A549 (cell line): ENCODE data around the gene AFDN. TPM values are rescaled to one million over a fixed set of nuclear protein-coding genes. Genes with fewer than 3 reads are reported as not detected.

ENCODE experiments used
- ATAC-seq, 2 experiments: fragments of 200-7000 bp in 1 of 2; fragments of >200 bp in 1 of 2; cut with Nextera tagmentation in 1 of 2; cut with Tn5 transposase in 1 of 2; 3 replicates each; pipeline versions ENCODE4 v1.8.0 to v1.9.1; 2018 to 2020; ENCODE audit warnings: mild to moderate bottlenecking in 1 of 2, moderate library complexity in 1 of 2
- CTCF ChIA-PET: fragments of 300-600 bp; sonication (Branson Sonifier 250); formaldehyde crosslinking; extraction: SDS; loops from one replicate; lab custom pipeline; 2021; ENCODE audit warnings: antibody characterized with exemption, inconsistent platforms; lab: Yijun Ruan, JAX
- POLR2A ChIA-PET: fragments of 350-600 bp; formaldehyde crosslinking; extraction: SDS; loops from one replicate; lab custom pipeline; 2021; ENCODE audit warnings: antibody characterized with exemption, inconsistent platforms; lab: Yijun Ruan, JAX
- DNase-seq, 2 experiments: peaks; one replicate each; pipeline versions ENCODE4 v3.0.0 to v3.0.0-alpha.2; 2011 to 2016; ENCODE audit warnings: low read depth in 1 of 2, low spot score in 1 of 2
- FAIRE-seq: peaks from 2 replicates; lab custom pipeline; 2011; peaks lifted over from hg19 to GRCh38; lab: Jason Lieb, UNC
- H3K27ac ChIP-seq, 2 experiments: fragments of >200 bp; sonication (Bioruptor Twin); formaldehyde crosslinking; 3 replicates each; pipeline ENCODE4 v1.5.1; 2016 to 2017
- H3K4me1 ChIP-seq: fragments of >200 bp; sonication (Bioruptor Twin); formaldehyde crosslinking; 3 replicates; pipeline ENCODE4 v1.6.1; 2016
- H3K4me2 ChIP-seq: fragments of >200 bp; sonication (Bioruptor Twin); formaldehyde crosslinking; 3 replicates; pipeline ENCODE4 v1.6.1; 2016
- H3K4me3 ChIP-seq: fragments of >200 bp; sonication (Bioruptor Twin); formaldehyde crosslinking; 3 replicates; pipeline ENCODE4 v1.5.1; 2016
- H3K9me3 ChIP-seq: fragments of >200 bp; sonication (Bioruptor Twin); formaldehyde crosslinking; 3 replicates; pipeline ENCODE4 v1.6.1; 2016
- CBX2 ChIP-seq: fragments of 200-600 bp; sonication (generic); IDR thresholded peaks from 2 replicates; pipeline ENCODE4 v1.6.1; 2016; ENCODE audit warnings: low read depth, mild to moderate bottlenecking, borderline replicate concordance
- CBX8 ChIP-seq: fragments of 200-600 bp; sonication (generic); IDR thresholded peaks from 2 replicates; pipeline ENCODE4 v1.6.1; 2016
- CHD2 ChIP-seq: fragments of 150-350 bp; IDR thresholded peaks from 2 replicates; pipeline ENCODE4 v1.6.1; 2014; ENCODE audit warnings: low read length; ENCODE audit not compliant: partially characterized antibody
- FOSB ChIP-seq: fragments of 250-450 bp; sonication (Bioruptor Pico); IDR thresholded peaks from 2 replicates; pipeline ENCODE4 v1.5.0; 2020; ENCODE audit warnings: mild to moderate bottlenecking, moderate library complexity
- GATA3 ChIP-seq: IDR thresholded peaks from 2 replicates; pipeline ENCODE4 v1.6.1; 2012; ENCODE audit warnings: borderline replicate concordance
- HOXA7 ChIP-seq: fragments of 250-450 bp; sonication (Bioruptor Pico); IDR thresholded peaks from 2 replicates; pipeline ENCODE4 v1.5.0; 2020; ENCODE audit warnings: mild to moderate bottlenecking, moderate library complexity
- HOXB13 ChIP-seq: fragments of 250-450 bp; sonication (Bioruptor Pico); IDR thresholded peaks from 2 replicates; pipeline ENCODE4 v1.5.0; 2020; ENCODE audit warnings: low read depth, mild to moderate bottlenecking, moderate library complexity
- HOXB5 ChIP-seq: fragments of 250-450 bp; sonication (Bioruptor Pico); IDR thresholded peaks from 2 replicates; pipeline ENCODE4 v1.5.0; 2020; ENCODE audit warnings: mild to moderate bottlenecking, moderate library complexity
- JUNB ChIP-seq: fragments of >200 bp; sonication (Bioruptor Twin); formaldehyde crosslinking; IDR thresholded peaks from 2 replicates; pipeline ENCODE4 v1.6.1; 2016
- KDM1A ChIP-seq: fragments of 200-600 bp; sonication (generic); IDR thresholded peaks from 2 replicates; pipeline ENCODE4 v1.6.1; 2016; ENCODE audit warnings: low read depth, mild to moderate bottlenecking
- KDM5A ChIP-seq: fragments of 200-600 bp; sonication (generic); IDR thresholded peaks from 2 replicates; pipeline ENCODE4 v1.6.1; 2016; ENCODE audit warnings: antibody characterized with exemption, mild to moderate bottlenecking
- MAFK ChIP-seq: fragments of 450-650 bp; IDR thresholded peaks from 2 replicates; pipeline ENCODE4 v1.6.1; 2014; ENCODE audit not compliant: partially characterized antibody
- NFE2L2 ChIP-seq: fragments of 150-350 bp; conservative IDR thresholded peaks from 2 replicates; pipeline ENCODE4 v1.6.1; 2014; ENCODE audit warnings: low read length
- NPAS2 ChIP-seq: fragments of 250-450 bp; sonication (Bioruptor Pico); IDR thresholded peaks from 2 replicates; pipeline ENCODE4 v1.8.0; 2022; ENCODE audit warnings: mild to moderate bottlenecking, moderate library complexity, borderline replicate concordance
- NR3C1 ChIP-seq: fragments of >200 bp; sonication (Bioruptor Twin); formaldehyde crosslinking; IDR thresholded peaks from 3 replicates; pipeline ENCODE4 v1.6.1; 2017
- POLR2A ChIP-seq: IDR thresholded peaks from 2 replicates; pipeline ENCODE4 v1.6.1; 2012; ENCODE audit warnings: mild to moderate bottlenecking, low read length
- POLR2AphosphoS2 ChIP-seq: conservative IDR thresholded peaks from 2 replicates; pipeline ENCODE4 v1.6.1; 2012; ENCODE audit warnings: low read length, improper control_type of control experiment, inconsistent platforms
- RARB ChIP-seq: fragments of 250-450 bp; sonication (Bioruptor Pico); IDR thresholded peaks from 2 replicates; pipeline ENCODE4 v1.8.0; 2021; ENCODE audit warnings: mild to moderate bottlenecking, moderate library complexity
- RCOR1 ChIP-seq: fragments of 150-350 bp; IDR thresholded peaks from 2 replicates; pipeline ENCODE4 v1.6.1; 2014; ENCODE audit warnings: antibody characterized with exemption, low read length, low read depth
- RNF2 ChIP-seq: fragments of 200-600 bp; sonication (generic); IDR thresholded peaks from 2 replicates; pipeline ENCODE4 v1.6.1; 2016; ENCODE audit warnings: low read depth, mild to moderate bottlenecking, antibody characterized with exemption, moderate library complexity, borderline replicate concordance
- TFCP2L1 ChIP-seq: fragments of 250-450 bp; sonication (Bioruptor Pico); IDR thresholded peaks from 2 replicates; pipeline ENCODE4 v1.5.0; 2021; ENCODE audit warnings: mild to moderate bottlenecking
- ZC3H11A ChIP-seq: fragments of 450-650 bp; IDR thresholded peaks from 2 replicates; pipeline ENCODE4 v1.6.1; 2014; ENCODE audit warnings: antibody characterized with exemption, mild to moderate bottlenecking
- ZSCAN20 ChIP-seq: fragments of 250-450 bp; sonication (Bioruptor Pico); IDR thresholded peaks from 2 replicates; pipeline ENCODE4 v1.8.0; 2022; ENCODE audit warnings: mild to moderate bottlenecking, moderate library complexity
- WGBS: methylation state at CpG from one replicate; pipeline ENCODE4 v1.1.6; 2017; ENCODE audit errors: missing lambda C conversion rate; 5-methylcytosine and 5-hydroxymethylcytosine counted together
- polyA plus RNA-seq, 4 experiments: library from polyadenylated mRNA; depleted of rRNA in 3 of 4; stranded (reverse); fragments of >200 nt; fragmentation: RNase III in 1 of 4; extraction: RNeasy Plus Mini Kit Qiagen cat#74134 plus additional on column Dnase treatment in 1 of 4; gene quantifications; 2 replicates in 3 of 4; 3 replicates in 1 of 4; pipeline ENCODE4 v1.2.3, GENCODE V29; 2011 to 2017
- TF ChIP-seq, protein P1 (sequence below): fragments of 250-450 bp; sonication (Bioruptor Pico); IDR thresholded peaks from 2 replicates; pipeline ENCODE4 v1.5.0; 2021; ENCODE audit warnings: mild to moderate bottlenecking, moderate library complexity, borderline replicate concordance
- TF ChIP-seq, protein P2 (sequence below): IDR thresholded peaks from 2 replicates; pipeline ENCODE4 v1.6.1; 2012; ENCODE audit warnings: low read depth, borderline replicate concordance
- TF ChIP-seq, protein P3 (sequence below): fragments of 450-650 bp; IDR thresholded peaks from 2 replicates; pipeline ENCODE4 v1.6.1; 2014; ENCODE audit warnings: antibody characterized with exemption
- TF ChIP-seq, protein P4 (sequence below): fragments of >200 bp; sonication (Bioruptor Twin); formaldehyde crosslinking; IDR thresholded peaks from 2 replicates; pipeline ENCODE4 v1.6.1; 2016

AFDN gene
- polyA plus RNA-seq, 2 of the 4 experiments (the other 2 are of a cell fraction) = 17.5 to 40.8 TPM

DNA sequence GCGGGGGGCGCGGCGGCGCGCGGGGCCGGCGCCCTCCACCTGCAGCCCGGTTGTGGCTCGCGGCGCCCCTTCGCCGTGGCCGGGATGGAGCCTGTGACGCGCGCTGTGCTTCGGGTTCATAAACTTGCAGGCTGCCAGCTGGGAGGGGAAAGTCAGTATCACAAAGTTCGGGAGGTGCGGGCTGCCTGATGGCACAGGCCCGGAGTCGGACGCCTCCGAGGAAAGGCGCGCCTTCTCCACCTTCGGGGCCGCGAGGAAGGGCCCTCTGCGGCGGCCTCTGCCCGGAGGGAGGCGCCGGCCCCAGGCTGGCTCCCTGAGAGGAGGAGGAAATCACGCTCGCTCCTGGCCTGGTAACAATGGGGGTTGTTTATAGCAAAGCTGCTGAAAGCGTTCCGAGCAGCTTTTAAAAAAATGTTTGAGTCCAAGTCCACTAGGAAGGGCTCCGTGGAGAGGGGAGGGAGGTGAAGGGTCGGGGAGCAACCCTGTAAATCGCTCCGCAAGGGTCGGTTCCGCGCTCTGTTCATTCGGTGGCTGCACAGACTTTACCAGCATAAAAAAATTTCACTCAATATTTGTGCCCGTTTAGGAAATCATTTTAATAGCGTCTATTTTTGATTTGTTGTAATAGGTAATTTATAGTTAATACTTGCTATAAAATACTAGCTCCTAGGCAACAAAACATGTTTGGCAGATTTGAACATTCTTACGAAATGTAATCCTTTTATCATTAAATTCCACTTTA, 1.0 kb downstream of the AFDN start (continued):
- TF ChIP-seq, protein P1, sequence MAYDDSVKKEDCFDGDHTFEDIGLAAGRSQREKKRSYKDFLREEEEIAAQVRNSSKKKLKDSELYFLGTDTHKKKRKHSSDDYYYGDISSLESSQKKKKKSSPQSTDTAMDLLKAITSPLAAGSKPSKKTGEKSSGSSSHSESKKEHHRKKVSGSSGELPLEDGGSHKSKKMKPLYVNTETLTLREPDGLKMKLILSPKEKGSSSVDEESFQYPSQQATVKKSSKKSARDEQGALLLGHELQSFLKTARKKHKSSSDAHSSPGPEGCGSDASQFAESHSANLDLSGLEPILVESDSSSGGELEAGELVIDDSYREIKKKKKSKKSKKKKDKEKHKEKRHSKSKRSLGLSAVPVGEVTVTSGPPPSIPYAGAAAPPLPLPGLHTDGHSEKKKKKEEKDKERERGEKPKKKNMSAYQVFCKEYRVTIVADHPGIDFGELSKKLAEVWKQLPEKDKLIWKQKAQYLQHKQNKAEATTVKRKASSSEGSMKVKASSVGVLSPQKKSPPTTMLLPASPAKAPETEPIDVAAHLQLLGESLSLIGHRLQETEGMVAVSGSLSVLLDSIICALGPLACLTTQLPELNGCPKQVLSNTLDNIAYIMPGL = no peak
- TF ChIP-seq JUNB (no peak), ZC3H11A (no peak), POLR2A (no peak), CBX2 (no peak)
- TF ChIP-seq, protein P2, sequence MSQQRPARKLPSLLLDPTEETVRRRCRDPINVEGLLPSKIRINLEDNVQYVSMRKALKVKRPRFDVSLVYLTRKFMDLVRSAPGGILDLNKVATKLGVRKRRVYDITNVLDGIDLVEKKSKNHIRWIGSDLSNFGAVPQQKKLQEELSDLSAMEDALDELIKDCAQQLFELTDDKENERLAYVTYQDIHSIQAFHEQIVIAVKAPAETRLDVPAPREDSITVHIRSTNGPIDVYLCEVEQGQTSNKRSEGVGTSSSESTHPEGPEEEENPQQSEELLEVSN = no peak

DNA sequence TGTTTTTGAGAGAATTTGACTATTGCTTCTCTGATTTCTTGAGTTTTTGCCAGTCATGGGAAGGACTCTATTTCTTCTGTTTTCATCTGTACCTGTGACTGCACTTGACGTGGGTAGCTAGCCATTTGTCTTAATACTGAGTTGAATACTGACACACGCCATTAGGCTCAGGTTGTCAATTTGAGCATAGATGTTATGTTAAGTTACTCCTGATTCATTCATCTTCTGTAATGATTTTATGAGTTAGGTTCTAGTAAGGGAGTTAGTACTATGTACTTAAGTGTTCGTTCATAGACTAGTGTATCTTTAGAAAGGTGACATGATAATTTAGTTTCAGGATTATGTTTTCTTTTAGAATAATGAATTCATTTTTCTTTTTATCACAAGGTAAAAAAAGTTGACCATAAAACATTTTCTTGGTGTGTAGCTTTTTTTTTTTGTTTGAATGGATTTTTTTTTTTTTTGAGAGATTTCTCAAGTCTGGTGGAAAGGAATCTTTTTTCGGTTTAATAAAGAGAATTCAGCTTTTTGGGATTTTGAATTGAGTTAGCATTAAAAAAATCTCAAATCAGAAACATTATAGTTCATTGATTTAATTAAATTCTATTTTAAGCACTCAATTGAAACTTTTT, 1.7 kb downstream of the AFDN start:
- ChIA-PET POLR2A (no interaction called here), CTCF (interaction anchor here (1.0 to 1.4 kb wide), 3 partner anchors 18 to 114 kb away, joined by 3 read pairs; no protein-coding TSS in a partner anchor)
- Histone ChIP-seq H3K4me1 (peaks cover 46% of the 10 kb centered on the region; the same call in 2 of the 3 replicates), H3K9me3 (no peaks in the 10 kb centered on the region), H3K4me3 (peak overlapping the region; percentile 97; the same call in 1 of the 3 replicates), H3K4me2 (peak overlapping the region; percentile 88), H3K27ac (no peak overlapping the region)
- no peak for DNase-seq
- TF ChIP-seq, protein P3, sequence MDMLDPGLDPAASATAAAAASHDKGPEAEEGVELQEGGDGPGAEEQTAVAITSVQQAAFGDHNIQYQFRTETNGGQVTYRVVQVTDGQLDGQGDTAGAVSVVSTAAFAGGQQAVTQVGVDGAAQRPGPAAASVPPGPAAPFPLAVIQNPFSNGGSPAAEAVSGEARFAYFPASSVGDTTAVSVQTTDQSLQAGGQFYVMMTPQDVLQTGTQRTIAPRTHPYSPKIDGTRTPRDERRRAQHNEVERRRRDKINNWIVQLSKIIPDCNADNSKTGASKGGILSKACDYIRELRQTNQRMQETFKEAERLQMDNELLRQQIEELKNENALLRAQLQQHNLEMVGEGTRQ = no peak
- 0 out of 2 replicates have a peak, but pooled peaks have one; percentile 18 for TF ChIP-seq NFE2L2
- FAIRE-seq = no peak
- WGBS = 71% methylated on average over 4 of the region's 4 CpGs
- no peak for ATAC-seq

DNA sequence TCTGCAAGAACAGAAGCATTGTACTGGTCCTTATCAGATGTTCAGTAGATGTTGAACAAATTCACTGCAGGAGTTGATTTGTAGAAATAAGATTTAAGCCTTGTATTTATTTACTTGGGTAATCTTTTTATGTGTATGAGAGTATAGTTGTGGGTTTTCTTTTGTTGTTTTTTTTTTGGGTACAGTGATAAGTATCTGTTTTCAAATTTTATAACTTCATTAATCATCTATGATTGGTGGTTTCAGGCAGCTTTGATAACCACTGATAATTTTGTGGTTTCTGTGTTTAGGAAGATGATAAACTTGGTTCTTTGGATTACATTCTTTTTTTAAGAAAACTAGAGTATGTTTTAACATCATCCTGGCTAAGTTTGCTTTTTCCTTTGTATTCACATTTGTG, 2.8 kb downstream of the AFDN start:
- Histone ChIP-seq H3K27ac (no peak overlapping the region), H3K9me3 (no peaks in the 10 kb centered on the region), H3K4me2 (no peak overlapping the region), H3K4me1 (peaks cover 46% of the 10 kb centered on the region; the same call in 2 of the 3 replicates), H3K4me3 (no peak overlapping the region)
- POLR2A ChIA-PET = no interaction called here
- DNase-seq = no peak
- CTCF ChIA-PET = interaction anchor here (1.0 kb wide), 1 partner anchor 17 kb away, joined by 3 read pairs; no protein-coding TSS in a partner anchor
- no peak for FAIRE-seq
- ATAC-seq = no peak
- no peak for TF ChIP-seq FOSB (CRISPR knock-in tag)
- TF ChIP-seq, protein P2 = no peak
- TF ChIP-seq HOXA7 = no peak
- TF ChIP-seq TFCP2L1 (CRISPR knock-in tag) = no peak
- TF ChIP-seq MAFK = no peak
- no peak for TF ChIP-seq CHD2
- no peak for TF ChIP-seq JUNB
- TF ChIP-seq POLR2AphosphoS2 = no peak

DNA sequence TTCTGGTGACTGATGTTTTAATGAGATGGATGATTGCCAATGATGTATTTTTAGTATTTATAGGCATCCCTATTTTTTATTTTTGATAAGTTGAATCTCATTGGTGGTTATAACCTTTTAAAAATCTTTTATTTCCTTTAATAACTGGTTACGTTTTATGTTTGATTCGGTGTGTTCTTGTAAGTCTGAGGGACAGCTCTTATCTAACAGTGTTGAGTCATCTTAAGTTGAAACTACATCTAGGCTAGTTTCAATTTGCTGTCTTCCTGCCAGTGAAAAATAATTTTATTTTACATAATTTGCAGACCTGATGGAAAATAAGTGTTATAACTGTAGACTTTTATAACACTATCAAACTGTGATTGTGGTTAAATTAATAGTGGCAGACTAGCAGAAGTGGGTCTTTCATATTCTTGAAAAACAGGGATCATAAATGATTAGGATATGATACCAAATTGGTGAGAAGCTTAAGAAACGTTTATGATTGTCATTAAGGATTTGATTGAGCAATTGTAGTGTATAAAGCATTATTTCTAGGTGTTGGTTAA, 4.6 kb downstream of the AFDN start:
- 51% methylated on average over 3 of the region's 3 CpGs for WGBS
- Histone ChIP-seq H3K4me2 (peak overlapping the region; percentile 21; the same call in 1 of the 3 replicates), H3K27ac (no peak overlapping the region), H3K9me3 (no peaks in the 10 kb centered on the region), H3K4me3 (no peak overlapping the region), H3K4me1 (peaks cover 42% of the 10 kb centered on the region; the same call in 2 of the 3 replicates)
- DNase-seq (no peak), FAIRE-seq (no peak), ATAC-seq (no peak)
- ChIA-PET POLR2A (no interaction called here), CTCF (interaction anchor here (0.9 kb wide), 1 partner anchor 13 kb away, joined by 3 read pairs; no protein-coding TSS in a partner anchor)
- TF ChIP-seq KDM5A (no peak), NFE2L2 (no peak), HOXB13 (CRISPR knock-in tag) (no peak), HOXB5 (no peak), RARB (no peak), GATA3 (no peak), KDM1A (no peak), RNF2 (no peak), NR3C1 (no peak), ZSCAN20 (CRISPR knock-in tag) (no peak), NPAS2 (CRISPR knock-in tag) (no peak), CBX8 (no peak), CBX2 (no peak), RCOR1 (no peak)
- TF ChIP-seq, protein P4, sequence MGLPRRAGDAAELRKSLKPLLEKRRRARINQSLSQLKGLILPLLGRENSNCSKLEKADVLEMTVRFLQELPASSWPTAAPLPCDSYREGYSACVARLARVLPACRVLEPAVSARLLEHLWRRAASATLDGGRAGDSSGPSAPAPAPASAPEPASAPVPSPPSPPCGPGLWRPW = no peak
